Right lobe of liver (tissue), 6 donors: ENCODE data around the gene GPER1. TPM values are rescaled to one million over a fixed set of nuclear protein-coding genes. Genes with fewer than 3 reads are reported as not detected.

ENCODE experiments used
- ATAC-seq, 4 donors: fragments of 200-7000 bp; cut with Tn5 transposase; one replicate each; pipeline ENCODE4 v1.9.1; 2020; ENCODE audit warnings: mild to moderate bottlenecking in 4 of 4, moderate library complexity in 4 of 4
- DNase-seq, 3 donors: peaks; one replicate each; pipeline ENCODE4 v3.0.0-alpha.2; 2020
- H3K27ac ChIP-seq, 3 donors: fragments of 200-600 bp; one replicate each; pipeline ENCODE4 v1.8.0; 2022
- H3K27me3 ChIP-seq, 2 donors: fragments of 200-600 bp; one replicate each; pipeline ENCODE4 v1.8.0; 2022
- H3K36me3 ChIP-seq, 4 donors: fragments of 200-600 bp; sonication (generic) in 1 of 4; one replicate each; pipeline versions ENCODE4 v1.5.1 to v1.8.0; 2017 to 2022; ENCODE audit warnings: control low read depth in 1 of 4
- H3K4me1 ChIP-seq, 4 donors: fragments of 200-600 bp; sonication (generic) in 1 of 4; one replicate each; pipeline versions ENCODE4 v1.5.1 to v1.8.0; 2017 to 2022; ENCODE audit warnings: control low read depth in 1 of 4
- H3K4me3 ChIP-seq, 3 donors: fragments of 200-600 bp; one replicate each; pipeline ENCODE4 v1.8.0; 2022
- H3K9me3 ChIP-seq, 4 donors: fragments of 200-600 bp; sonication (generic) in 1 of 4; one replicate each; pipeline versions ENCODE4 v1.5.1 to v1.8.0; 2017 to 2022; ENCODE audit warnings: control low read depth in 1 of 4
- CTCF ChIP-seq, 4 donors: fragments of 200-600 bp in 3 of 4; fragments of 450-650 bp in 1 of 4; IDR thresholded peaks; one replicate each; pipeline versions ENCODE4 v1.5.1 to v1.8.0; 2016 to 2022; ENCODE audit warnings: antibody characterized with exemption in 4 of 4, mild to moderate bottlenecking in 2 of 4
- POLR2A ChIP-seq: fragments of 450-650 bp; IDR thresholded peaks from one replicate; pipeline ENCODE4 v1.6.1; 2017; ENCODE audit warnings: antibody characterized with exemption, mild to moderate bottlenecking
- WGBS: methylation state at CpG from one replicate; pipeline ENCODE4 v1.1.6; 2018; ENCODE audit warnings: low coverage, low lambda C conversion rate; ENCODE audit not compliant: insufficient coverage; ENCODE audit errors: missing lambda C conversion rate; 5-methylcytosine and 5-hydroxymethylcytosine counted together
- intact Hi-C, 2 donors: fragments of 100-400 bp; cut with DNase I; formaldehyde crosslinking; loops; one replicate each; pipeline versions ENCODE4 v1.11.2 to v1.14.1; 2022
- total RNA-seq, 6 experiments: library from RNA; depleted of rRNA in 2 of 6; stranded (reverse); fragments of >200 nt in 2 of 6; fragmentation: NEBNext Ultra II Directional in 3 of 6; extraction: Animal tissue kit (Norgen Biotek cat#: 25700) in 3 of 6; gene quantifications; one replicate each; pipeline versions ENCODE4 v1.1.0 to v1.2.4, GENCODE V29; 2016 to 2023
- donor health status: DM: no; HTN: yes; CAD: no.
- donor health status: DM: no; HTN: no; CAD: no.
- donor health status: DM: no; HTN: no; CAD: no.
- donor health status: DM: no; HTN: yes; CAD: no.
- donor health status: DM: no; HTN: yes; CAD: no.

The GPER1 gene
- total RNA-seq, 6 experiments from 2014 or later: 7.0 to 26.4 (median 11.9) TPM

- TF ChIP-seq CTCF (IDR thresholded peaks at IDR 0.05) (no peak), POLR2A (no peak)
- ATAC-seq (peak; percentile 48 to 73 (median 70)), DNase-seq (peak in 1 of 3 donors; percentile 73)
- intact Hi-C loops: no loop called here
- no peaks in the 10 kb centered on the region for H3K36me3 ChIP-seq
- no peak overlapping the region for H3K4me3 ChIP-seq
- WGBS: 46% methylated on average over 8 of the region's 36 CpGs
- no peaks in the 10 kb centered on the region for H3K27me3 ChIP-seq
- no peaks in the 10 kb centered on the region for H3K9me3 ChIP-seq
- H3K4me1 ChIP-seq: peaks cover 0 to 17% (median 5%) of the 10 kb centered on the region in 4 donors
- H3K27ac ChIP-seq: no peak overlapping the region
Measured at GRCh38 chr7:1055956-1056784, 31.7 kb upstream of the GPER1 start.

- Histone ChIP-seq H3K4me3 (no peak overlapping the region), H3K9me3 (no peaks in the 10 kb centered on the region), H3K27ac (no peak overlapping the region), H3K36me3 (no peaks in the 10 kb centered on the region), H3K4me1 (peaks cover 0 to 17% (median 5%) of the 10 kb centered on the region in 4 donors), H3K27me3 (no peaks in the 10 kb centered on the region)
- no CpG with 5 or more reads among the region's 27 CpGs for WGBS
- TF ChIP-seq POLR2A (no peak), CTCF (IDR thresholded peaks at IDR 0.05) (no peak)
- ATAC-seq: no peak
- no peak for DNase-seq
- intact Hi-C loops: no loop called here
Measured at GRCh38 chr7:1056785-1057410, 31.0 kb upstream of the GPER1 start.

- H3K4me1 ChIP-seq: peaks cover 0 to 17% (median 5%) of the 10 kb centered on the region in 4 donors
- no CpG with 5 or more reads among the region's 62 CpGs for WGBS
- no peak for ATAC-seq
- H3K36me3 ChIP-seq: no peaks in the 10 kb centered on the region
- no peak overlapping the region for H3K4me3 ChIP-seq
- DNase-seq: no peak
- H3K27me3 ChIP-seq: no peaks in the 10 kb centered on the region
- TF ChIP-seq CTCF (IDR thresholded peaks at IDR 0.05) (no peak), POLR2A (no peak)
- no peaks in the 10 kb centered on the region for H3K9me3 ChIP-seq
- H3K27ac ChIP-seq: no peak overlapping the region
- intact Hi-C loops: no loop called here
Measured at GRCh38 chr7:1057416-1058291, 30.3 kb upstream of the GPER1 start.

GRCh38 chr7:1058311-1058710 lies 29.6 kb upstream of the GPER1 start:
- 96% methylated on average over 8 of the region's 13 CpGs for WGBS
- intact Hi-C loops: no loop called here

More at GRCh38 chr7:1058311-1058710, 29.6 kb upstream of the GPER1 start:
- no peaks in the 10 kb centered on the region for H3K36me3 ChIP-seq
- no peaks in the 10 kb centered on the region for H3K9me3 ChIP-seq
- H3K27ac ChIP-seq: no peak overlapping the region
- no peak for DNase-seq
- no peaks in the 10 kb centered on the region for H3K27me3 ChIP-seq
- H3K4me1 ChIP-seq: peaks cover 0 to 17% (median 5%) of the 10 kb centered on the region in 4 donors
- TF ChIP-seq CTCF (IDR thresholded peaks at IDR 0.05) (no peak), POLR2A (no peak)
- H3K4me3 ChIP-seq: no peak overlapping the region
- ATAC-seq: no peak
